HCT116 (cell line): ENCODE measurements around the gene ZAP70. TPM values are rescaled to one million over a fixed set of nuclear protein-coding genes. Genes with fewer than 3 reads are reported as not detected.

Experiments
- ATAC-seq: fragments of 200-7000 bp; cut with Tn5 transposase; 2 replicates; pipeline ENCODE4 v1.9.1; 2020; ENCODE audit warnings: mild to moderate bottlenecking, moderate library complexity
- BruUV-seq: library from RNA; stranded (reverse); fragments of 400-500 nt; replicated peaks from 2 replicates; lab custom pipeline; 2021; lab: Mats Ljungman, UMichigan
- CTCF ChIA-PET: fragments of 300-600 bp; sonication (Branson Sonifier 250); formaldehyde crosslinking; loops from one replicate; lab custom pipeline; 2021; ENCODE audit warnings: antibody characterized with exemption; lab: Charles Lee
- POLR2A ChIA-PET: fragments of 300-600, 350-600 bp; sonication (Branson Sonifier 250); formaldehyde crosslinking; loops from one replicate; lab custom pipeline; 2021; ENCODE audit warnings: antibody characterized with exemption; lab: Charles Lee
- RAD21 ChIA-PET, 2 experiments: fragments of 300-600 bp; sonication (Branson Sonifier 250); formaldehyde crosslinking; loops; one replicate each; lab custom pipeline; 2023; ENCODE audit warnings: low total read pairs in 2 of 2; ENCODE audit not compliant: uncharacterized antibody in 2 of 2, unreplicated experiment in 2 of 2, low non-redundant PET in 1 of 2; lab: Charles Lee
- DNase-seq: peaks from one replicate; pipeline ENCODE4 v3.0.0-alpha.2; 2010; ENCODE audit warnings: low read depth, low spot score
- H2AFZ ChIP-seq: fragments of 200-600 bp; shearing (Covaris generic), sonication (generic); 2 replicates; pipeline ENCODE4 v1.6.1; 2017; ENCODE audit warnings: low read depth, mixed run types, mixed read lengths, antibody characterized with exemption, low read length; ENCODE audit not compliant: poor library complexity, severe bottlenecking
- H3K27ac ChIP-seq: 2 replicates; pipeline ENCODE4 v1.5.1; 2012; ENCODE audit warnings: low read depth, low read length
- H3K27me3 ChIP-seq: fragments of 200-600 bp; sonication (generic); 2 replicates; pipeline ENCODE4 v1.6.1; 2016; ENCODE audit warnings: mixed run types, low read length, mixed read lengths; ENCODE audit not compliant: insufficient read depth
- H3K36me3 ChIP-seq, 2 experiments: fragments of 200-500 bp in 1 of 2; fragments of 200-600 bp in 1 of 2; sonication (Bioruptor generic) in 1 of 2; sonication (generic) in 1 of 2; 2 replicates each; pipeline versions ENCODE4 v1.5.1 to v1.6.1; 2014 to 2016; ENCODE audit warnings: low read length in 2 of 2, inconsistent platforms in 1 of 2, mixed read lengths in 1 of 2, mixed run types in 1 of 2; ENCODE audit not compliant: insufficient read depth in 2 of 2, control insufficient read depth in 1 of 2
- H3K4me1 ChIP-seq, 2 experiments: fragments of 200-600 bp in 1 of 2; sonication (generic) in 1 of 2; 2 replicates each; pipeline versions ENCODE4 v1.5.1 to v1.6.1; 2012 to 2017; ENCODE audit warnings: low read length in 2 of 2, inconsistent platforms in 1 of 2, mild to moderate bottlenecking in 1 of 2, mixed read lengths in 1 of 2, mixed run types in 1 of 2, moderate library complexity in 1 of 2; ENCODE audit not compliant: insufficient read depth in 2 of 2, control insufficient read depth in 1 of 2
- H3K4me2 ChIP-seq: fragments of 200-600 bp; sonication (generic); 2 replicates; pipeline ENCODE4 v1.6.1; 2017; ENCODE audit warnings: mixed run types, low read length, mixed read lengths
- H3K4me3 ChIP-seq, 2 experiments: fragments of 200-600 bp in 1 of 2; sonication (generic) in 1 of 2; replicated peaks in 1 of 2; 2 replicates each; pipeline ENCODE4 v1.5.1; 2011 to 2016; ENCODE audit warnings: low read length in 2 of 2, control low read depth in 1 of 2, low read depth in 1 of 2, mild to moderate bottlenecking in 1 of 2, mixed read lengths in 1 of 2, mixed run types in 1 of 2
- H3K79me2 ChIP-seq: fragments of 200-600 bp; sonication (generic); 2 replicates; pipeline ENCODE4 v1.6.1; 2017; ENCODE audit warnings: mild to moderate bottlenecking, mixed run types, low read length, moderate library complexity, mixed read lengths; ENCODE audit not compliant: insufficient read depth
- H3K9ac ChIP-seq: fragments of 200-600 bp; sonication (generic); 2 replicates; pipeline ENCODE4 v1.6.1; 2016; ENCODE audit warnings: low read length, mixed read lengths
- H3K9me2 ChIP-seq: fragments of 200-600 bp; sonication (generic), shearing (Covaris generic); 2 replicates; pipeline ENCODE4 v1.6.1; 2017; ENCODE audit warnings: mixed run types, mild to moderate bottlenecking, moderate library complexity; ENCODE audit not compliant: insufficient read depth
- H3K9me3 ChIP-seq, 2 experiments: fragments of 200-500 bp in 1 of 2; fragments of 200-600 bp in 1 of 2; sonication (Bioruptor generic) in 1 of 2; sonication (generic) in 1 of 2; 2 replicates each; pipeline ENCODE4 v1.6.1; 2014 to 2017; ENCODE audit warnings: low read length in 2 of 2, mixed read lengths in 2 of 2, inconsistent platforms in 1 of 2, low read depth in 1 of 2, mild to moderate bottlenecking in 1 of 2, mixed run types in 1 of 2, moderate library complexity in 1 of 2; ENCODE audit not compliant: control insufficient read depth in 1 of 2, insufficient read depth in 1 of 2
- H4K20me1 ChIP-seq: fragments of 200-600 bp; sonication (generic), shearing (Covaris generic); 2 replicates; pipeline ENCODE4 v1.6.1; 2017; ENCODE audit warnings: mixed run types, mild to moderate bottlenecking, moderate library complexity; ENCODE audit not compliant: insufficient read depth
- ATF3 ChIP-seq: IDR thresholded peaks from 2 replicates; pipeline ENCODE4 v1.6.1; 2012
- CBX3 ChIP-seq: IDR thresholded peaks from 2 replicates; pipeline ENCODE4 v1.6.1; 2012; ENCODE audit warnings: low read depth
- EGR1 ChIP-seq: IDR thresholded peaks from 2 replicates; pipeline ENCODE4 v1.6.1; 2012; ENCODE audit warnings: low read depth
- ELF1 ChIP-seq: IDR thresholded peaks from 2 replicates; pipeline ENCODE4 v1.6.1; 2012; ENCODE audit warnings: low read depth, borderline replicate concordance
- EZH2 ChIP-seq: fragments of 200-600 bp; sonication (generic); IDR thresholded peaks from 2 replicates; pipeline ENCODE4 v1.6.1; 2017; ENCODE audit warnings: antibody characterized with exemption, mixed run types
- EZH2phosphoT487 ChIP-seq: fragments of 200-600 bp; IDR thresholded peaks from 2 replicates; pipeline ENCODE4 v1.6.1; 2018; ENCODE audit warnings: antibody characterized with exemption, borderline replicate concordance
- FOSL1 ChIP-seq: IDR thresholded peaks from 2 replicates; pipeline ENCODE4 v1.6.1; 2012; ENCODE audit warnings: low read depth
- POLR2A ChIP-seq: IDR thresholded peaks from 2 replicates; pipeline ENCODE4 v1.7.0; 2011; ENCODE audit warnings: borderline replicate concordance; ENCODE audit not compliant: insufficient read depth, insufficient read length; ENCODE audit errors: extremely low read depth
- POLR2AphosphoS5 ChIP-seq: IDR thresholded peaks from 2 replicates; pipeline ENCODE4 v1.6.1; 2011; ENCODE audit warnings: mild to moderate bottlenecking, low read depth, low read length, moderate library complexity
- RAD21 ChIP-seq: IDR thresholded peaks from 2 replicates; pipeline ENCODE4 v1.6.1; 2012; ENCODE audit warnings: low read depth, mild to moderate bottlenecking
- SIN3A ChIP-seq: IDR thresholded peaks from 2 replicates; pipeline ENCODE4 v1.6.1; 2012; ENCODE audit warnings: low read depth
- SP1 ChIP-seq: IDR thresholded peaks from 2 replicates; pipeline ENCODE4 v1.6.1; 2012; ENCODE audit warnings: low read depth
- TCF7L2 ChIP-seq: IDR thresholded peaks from 2 replicates; pipeline ENCODE4 v1.7.0; 2011; ENCODE audit warnings: borderline replicate concordance, inconsistent platforms; ENCODE audit not compliant: insufficient read depth, insufficient read length; ENCODE audit errors: extremely low read depth
- ZFX ChIP-seq: fragments of 450-650 bp; IDR thresholded peaks from 2 replicates; pipeline ENCODE4 v1.6.1; 2017
- ZNF274 ChIP-seq: fragments of 200-500 bp; sonication (Bioruptor generic); IDR thresholded peaks from 2 replicates; pipeline ENCODE4 v1.6.1; 2014; ENCODE audit warnings: mild to moderate bottlenecking, low read depth, low read length, inconsistent platforms
- intact Hi-C: fragments of 100-400 bp; cut with micrococcal nuclease; formaldehyde crosslinking; loops from 2 replicates; pipeline ENCODE4 v1.10.0; 2022
- total RNA-seq: library from RNA; stranded (reverse); gene quantifications from one replicate; pipeline ENCODE4 v1.2.1, GENCODE V29; 2021; ENCODE audit not compliant: unreplicated experiment
- TF ChIP-seq, protein P1 (sequence below): IDR thresholded peaks from 2 replicates; pipeline ENCODE4 v1.6.1; 2012; ENCODE audit warnings: low read depth
- TF ChIP-seq, protein P2 (sequence below): IDR thresholded peaks from 2 replicates; pipeline ENCODE4 v1.6.1; 2011; ENCODE audit warnings: mild to moderate bottlenecking, low read length, moderate library complexity; ENCODE audit not compliant: insufficient replicate concordance; ENCODE audit errors: extremely low read depth
- TF ChIP-seq, protein P3 (sequence below): IDR thresholded peaks from 2 replicates; pipeline ENCODE4 v1.6.1; 2012

Gene ZAP70
- total RNA-seq, 1 experiment from 2014 or later = 0.91 TPM

GRCh38 chr2:97741251-97741650 is 27.9 kb downstream of the ZAP70 start:
- Histone ChIP-seq H3K4me1 (peaks cover 0 to 18% of the 10 kb centered on the region in 2 experiments; a peak in 2 of 4 replicates), H3K9me3 (no peaks in the 10 kb centered on the region), H2AFZ (no peak overlapping the region), H4K20me1 (no peaks in the 10 kb centered on the region), H3K27me3 (no peaks in the 10 kb centered on the region), H3K9me2 (no peaks in the 10 kb centered on the region), H3K9ac (no peak overlapping the region), H3K27ac (no peak overlapping the region), H3K4me3 (no peak overlapping the region), H3K79me2 (no peaks in the 10 kb centered on the region), H3K4me2 (no peak overlapping the region), H3K36me3 (no peaks in the 10 kb centered on the region)
- RAD21 ChIA-PET = interaction anchor here (1.2 kb wide), 2 partner anchors 643 to 644 kb away, joined by 3 to 4 read pairs; no protein-coding TSS in a partner anchor
- intact Hi-C loops = no loop called here
- no peak for DNase-seq
- CTCF ChIA-PET = interaction anchor here (0.6 to 2.4 kb wide), 7 partner anchors 11 to 643 kb away, joined by 3 to 19 read pairs (median 5); no protein-coding TSS in a partner anchor
- TF ChIP-seq SIN3A (no peak), EGR1 (no peak), ZFX (no peak), RAD21 (no peak), ZNF274 (no peak), POLR2A (no peak), TCF7L2 (no peak), SP1 (no peak), EZH2phosphoT487 (no peak), FOSL1 (no peak), ATF3 (no peak), CBX3 (no peak), ELF1 (no peak), EZH2 (no peak), POLR2AphosphoS5 (no peak)
- TF ChIP-seq, protein P1, sequence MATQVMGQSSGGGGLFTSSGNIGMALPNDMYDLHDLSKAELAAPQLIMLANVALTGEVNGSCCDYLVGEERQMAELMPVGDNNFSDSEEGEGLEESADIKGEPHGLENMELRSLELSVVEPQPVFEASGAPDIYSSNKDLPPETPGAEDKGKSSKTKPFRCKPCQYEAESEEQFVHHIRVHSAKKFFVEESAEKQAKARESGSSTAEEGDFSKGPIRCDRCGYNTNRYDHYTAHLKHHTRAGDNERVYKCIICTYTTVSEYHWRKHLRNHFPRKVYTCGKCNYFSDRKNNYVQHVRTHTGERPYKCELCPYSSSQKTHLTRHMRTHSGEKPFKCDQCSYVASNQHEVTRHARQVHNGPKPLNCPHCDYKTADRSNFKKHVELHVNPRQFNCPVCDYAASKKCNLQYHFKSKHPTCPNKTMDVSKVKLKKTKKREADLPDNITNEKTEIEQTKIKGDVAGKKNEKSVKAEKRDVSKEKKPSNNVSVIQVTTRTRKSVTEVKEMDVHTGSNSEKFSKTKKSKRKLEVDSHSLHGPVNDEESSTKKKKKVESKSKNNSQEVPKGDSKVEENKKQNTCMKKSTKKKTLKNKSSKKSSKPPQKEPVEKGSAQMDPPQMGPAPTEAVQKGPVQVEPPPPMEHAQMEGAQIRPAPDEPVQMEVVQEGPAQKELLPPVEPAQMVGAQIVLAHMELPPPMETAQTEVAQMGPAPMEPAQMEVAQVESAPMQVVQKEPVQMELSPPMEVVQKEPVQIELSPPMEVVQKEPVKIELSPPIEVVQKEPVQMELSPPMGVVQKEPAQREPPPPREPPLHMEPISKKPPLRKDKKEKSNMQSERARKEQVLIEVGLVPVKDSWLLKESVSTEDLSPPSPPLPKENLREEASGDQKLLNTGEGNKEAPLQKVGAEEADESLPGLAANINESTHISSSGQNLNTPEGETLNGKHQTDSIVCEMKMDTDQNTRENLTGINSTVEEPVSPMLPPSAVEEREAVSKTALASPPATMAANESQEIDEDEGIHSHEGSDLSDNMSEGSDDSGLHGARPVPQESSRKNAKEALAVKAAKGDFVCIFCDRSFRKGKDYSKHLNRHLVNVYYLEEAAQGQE = no peak
- TF ChIP-seq, protein P2, sequence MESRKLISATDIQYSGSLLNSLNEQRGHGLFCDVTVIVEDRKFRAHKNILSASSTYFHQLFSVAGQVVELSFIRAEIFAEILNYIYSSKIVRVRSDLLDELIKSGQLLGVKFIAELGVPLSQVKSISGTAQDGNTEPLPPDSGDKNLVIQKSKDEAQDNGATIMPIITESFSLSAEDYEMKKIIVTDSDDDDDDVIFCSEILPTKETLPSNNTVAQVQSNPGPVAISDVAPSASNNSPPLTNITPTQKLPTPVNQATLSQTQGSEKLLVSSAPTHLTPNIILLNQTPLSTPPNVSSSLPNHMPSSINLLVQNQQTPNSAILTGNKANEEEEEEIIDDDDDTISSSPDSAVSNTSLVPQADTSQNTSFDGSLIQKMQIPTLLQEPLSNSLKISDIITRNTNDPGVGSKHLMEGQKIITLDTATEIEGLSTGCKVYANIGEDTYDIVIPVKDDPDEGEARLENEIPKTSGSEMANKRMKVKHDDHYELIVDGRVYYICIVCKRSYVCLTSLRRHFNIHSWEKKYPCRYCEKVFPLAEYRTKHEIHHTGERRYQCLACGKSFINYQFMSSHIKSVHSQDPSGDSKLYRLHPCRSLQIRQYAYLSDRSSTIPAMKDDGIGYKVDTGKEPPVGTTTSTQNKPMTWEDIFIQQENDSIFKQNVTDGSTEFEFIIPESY = no peak
- TF ChIP-seq, protein P3, sequence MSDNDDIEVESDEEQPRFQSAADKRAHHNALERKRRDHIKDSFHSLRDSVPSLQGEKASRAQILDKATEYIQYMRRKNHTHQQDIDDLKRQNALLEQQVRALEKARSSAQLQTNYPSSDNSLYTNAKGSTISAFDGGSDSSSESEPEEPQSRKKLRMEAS = no peak
- POLR2A ChIA-PET = no interaction called here
- BruUV-seq = no TSS peak
- no peak for ATAC-seq
